Stimulated activated CD8-positive, alpha-beta memory T cell treated with anti-CD3 and anti-CD28 coated beads, Interleukin-7, amount 100 ng/mL, for 24 hours (primary cell): ENCODE results near the gene ADAM33.

Experiments
- DNase-seq: peaks from one replicate; pipeline ENCODE4 v3.0.0-alpha.2; 2020; ENCODE audit warnings: low read depth

Gene ADAM33

GRCh38 chr20:3706774-3707507, 25.1 kb upstream of the ADAM33 start:
- DNase-seq, result no peak

- no peak for DNase-seq
Measured at GRCh38 chr20:3705970-3706739, 24.3 kb upstream of the ADAM33 start.

- DNase-seq, result no peak
Measured at GRCh38 chr20:3705491-3705969, 23.7 kb upstream of the ADAM33 start.

DNA sequence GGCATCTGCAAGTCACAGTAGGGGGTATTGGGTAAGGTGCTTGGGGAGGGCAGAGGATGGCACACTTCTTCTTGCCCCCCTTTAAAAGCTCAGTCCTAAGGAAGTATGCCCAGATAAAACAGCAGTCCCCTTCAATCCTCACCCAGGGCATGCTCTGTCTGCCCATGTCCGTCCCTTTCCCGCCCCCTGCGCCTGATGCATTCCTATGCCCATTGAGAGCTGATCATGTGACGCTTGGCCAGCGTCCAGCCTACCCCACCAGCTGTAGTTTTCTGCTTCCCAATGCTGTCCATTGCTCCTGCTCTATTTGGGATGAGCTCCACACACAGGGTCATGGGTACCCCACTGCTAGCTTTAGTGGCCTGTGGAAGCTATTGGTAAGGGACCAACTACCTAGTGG, 22.3 kb upstream of the ADAM33 start:
- DNase-seq, result no peak

DNA sequence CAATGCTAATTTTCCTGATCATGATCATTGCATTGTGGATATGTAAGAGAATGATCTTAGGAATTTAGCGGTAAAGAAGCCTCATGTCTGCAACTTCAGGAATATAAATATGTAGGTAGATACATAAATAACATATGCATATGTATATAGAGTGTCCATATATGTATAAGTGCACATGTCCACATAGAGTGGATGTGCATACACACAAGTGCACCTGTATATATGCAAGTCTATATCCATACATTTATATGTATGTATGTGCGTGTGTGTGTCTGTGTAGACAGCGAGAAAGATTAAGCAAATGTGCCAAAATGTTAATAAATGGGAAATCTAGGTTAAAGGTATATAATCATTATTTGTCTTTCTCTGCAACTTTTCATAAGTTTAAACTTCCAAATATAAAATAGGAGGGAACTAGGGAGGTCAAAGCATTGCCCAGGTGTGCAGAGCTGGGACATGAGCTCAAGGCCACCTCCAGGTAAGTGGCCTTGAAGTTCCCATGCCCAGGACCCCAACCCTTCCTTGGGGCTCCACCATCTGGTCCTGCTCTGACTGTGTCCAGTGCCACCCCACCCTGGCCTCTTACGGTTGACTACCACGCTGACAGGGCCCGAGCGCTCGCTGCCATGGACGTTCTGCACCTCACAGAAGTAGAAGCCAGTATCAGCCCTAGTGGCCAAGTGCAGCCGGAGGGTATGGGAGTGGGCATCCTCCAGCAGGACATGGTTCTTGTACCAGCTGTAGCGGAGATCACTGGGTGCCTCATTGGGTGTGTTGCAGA, 21.0 kb upstream of the ADAM33 start:
- no peak for DNase-seq

GRCh38 chr20:3701061-3701998, 19.5 kb upstream of the ADAM33 start:
- no peak for DNase-seq

- no peak for DNase-seq
Measured at GRCh38 chr20:3699037-3699436, 17.2 kb upstream of the ADAM33 start.

DNA sequence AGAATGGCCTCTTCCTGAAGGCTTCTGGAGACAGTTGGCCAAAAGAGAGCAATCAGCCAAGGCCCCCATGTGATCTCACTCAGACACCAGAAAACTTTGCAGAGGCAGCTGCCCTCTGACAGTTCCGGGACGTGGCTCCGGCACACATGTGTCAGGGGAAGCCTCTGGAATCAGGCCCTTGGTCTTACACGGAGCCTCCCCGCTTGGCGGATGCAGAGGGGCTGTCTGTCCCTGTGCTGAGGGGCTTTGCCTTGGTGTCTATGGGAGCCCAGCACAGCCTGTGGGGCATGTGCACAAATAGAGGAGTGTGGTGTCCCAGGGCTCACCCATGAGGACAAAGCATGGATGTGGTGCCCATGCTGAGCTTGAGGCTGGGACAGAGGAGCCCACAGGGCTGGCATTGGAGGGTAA, 16.8 kb upstream of the ADAM33 start:
- DNase-seq, result no peak

DNA sequence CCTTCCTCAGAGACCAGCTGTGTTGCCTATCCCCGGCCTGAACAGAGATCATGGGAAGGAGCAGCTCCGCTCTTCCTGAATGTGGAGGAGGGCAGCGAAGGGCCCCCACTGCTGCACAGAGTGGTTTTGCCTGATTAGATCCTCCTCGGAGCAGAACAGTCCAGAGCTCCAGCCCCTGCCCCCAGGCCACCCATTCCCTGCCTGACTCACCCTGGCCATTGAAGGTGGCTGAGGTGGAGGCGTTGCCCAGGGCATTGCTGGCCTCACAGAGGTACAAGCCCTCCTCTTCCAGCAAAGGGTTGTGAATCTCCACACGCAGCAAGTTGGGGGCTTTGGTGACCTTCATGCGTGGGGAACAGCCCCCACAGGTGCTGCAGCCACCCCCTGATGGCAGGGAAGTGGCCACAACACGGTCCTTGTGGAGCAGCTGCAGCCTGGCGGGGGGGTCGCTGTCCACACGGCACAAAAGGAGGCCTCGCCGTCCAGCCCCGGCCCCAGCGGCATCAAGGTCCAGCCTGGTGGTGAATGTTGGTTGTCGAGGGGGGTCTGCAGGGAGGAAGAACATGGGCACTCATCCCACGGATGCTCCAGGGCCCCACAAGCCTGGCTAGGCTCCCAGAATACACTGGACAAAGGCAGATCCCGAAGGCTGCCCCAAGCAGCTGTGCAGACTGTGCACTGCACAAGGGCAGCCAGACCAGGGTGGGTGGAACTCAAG, 15.9 kb upstream of the ADAM33 start:
- DNase-seq, result no peak

DNA sequence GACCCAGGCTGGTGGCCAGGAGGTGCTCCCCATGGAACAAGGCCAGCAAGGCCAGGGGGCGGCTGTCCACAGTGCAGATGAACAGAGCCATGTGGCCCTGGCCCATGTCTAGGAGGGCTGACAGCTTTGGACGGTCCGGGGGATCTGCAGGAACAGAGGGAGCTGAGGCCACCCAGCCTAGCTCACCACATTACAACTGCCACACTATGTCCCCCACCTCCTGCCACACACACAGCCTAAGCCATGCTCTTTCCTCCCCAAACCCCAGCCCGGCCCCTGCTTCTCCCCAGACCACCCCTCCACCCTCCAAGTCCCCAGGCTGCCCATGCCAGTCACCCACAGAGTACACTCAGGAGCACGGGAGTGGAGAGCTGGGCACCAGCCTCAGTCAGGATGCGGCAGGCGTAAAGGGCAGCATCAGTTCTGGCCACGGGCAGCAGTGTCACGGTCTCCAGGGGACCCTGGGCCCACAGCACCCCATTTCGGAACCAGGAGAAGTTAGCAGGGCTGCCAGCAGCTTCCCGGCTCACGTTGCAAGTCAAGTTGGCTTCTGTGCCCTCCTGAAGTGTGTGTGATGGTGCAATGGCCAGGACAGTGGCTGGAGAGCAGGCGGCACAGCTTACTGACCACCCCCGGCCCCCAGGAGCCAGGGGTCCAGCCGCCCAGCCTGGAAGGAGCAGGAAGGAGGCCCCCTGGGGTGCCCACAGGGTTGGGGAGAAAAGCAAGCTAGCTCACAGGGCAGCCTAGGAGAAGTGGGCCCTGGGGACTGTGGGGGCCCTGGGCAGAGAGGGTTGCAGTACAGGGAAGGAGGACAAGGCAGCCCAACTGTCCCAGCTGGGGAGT, 15.2 kb upstream of the ADAM33 start:
- no peak for DNase-seq

- DNase-seq, result no peak
Measured at GRCh38 chr20:3696200-3696599, 14.4 kb upstream of the ADAM33 start.

- no peak for DNase-seq
Measured at GRCh38 chr20:3694864-3695263, 13.1 kb upstream of the ADAM33 start.

DNA sequence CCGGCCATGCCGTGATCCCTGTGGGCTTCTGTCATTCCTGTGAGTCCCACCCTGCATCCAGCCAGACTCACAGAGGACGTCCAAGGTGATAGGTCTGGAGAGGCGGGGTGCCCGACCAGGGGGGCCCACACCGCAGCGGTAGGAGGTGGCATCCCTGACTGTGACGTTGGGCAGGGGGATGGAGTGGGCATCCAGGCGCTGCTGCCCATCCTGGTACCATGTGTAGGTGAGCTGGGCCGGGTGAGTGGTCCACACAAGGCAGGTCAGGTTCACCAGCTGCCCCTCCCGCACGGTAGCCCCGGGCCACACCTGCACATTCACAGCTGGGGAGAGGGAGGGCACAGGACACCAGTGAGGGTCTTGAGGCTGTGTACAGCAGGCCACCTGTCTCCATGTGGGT, 11.6 kb upstream of the ADAM33 start:
- DNase-seq, result no peak

DNA sequence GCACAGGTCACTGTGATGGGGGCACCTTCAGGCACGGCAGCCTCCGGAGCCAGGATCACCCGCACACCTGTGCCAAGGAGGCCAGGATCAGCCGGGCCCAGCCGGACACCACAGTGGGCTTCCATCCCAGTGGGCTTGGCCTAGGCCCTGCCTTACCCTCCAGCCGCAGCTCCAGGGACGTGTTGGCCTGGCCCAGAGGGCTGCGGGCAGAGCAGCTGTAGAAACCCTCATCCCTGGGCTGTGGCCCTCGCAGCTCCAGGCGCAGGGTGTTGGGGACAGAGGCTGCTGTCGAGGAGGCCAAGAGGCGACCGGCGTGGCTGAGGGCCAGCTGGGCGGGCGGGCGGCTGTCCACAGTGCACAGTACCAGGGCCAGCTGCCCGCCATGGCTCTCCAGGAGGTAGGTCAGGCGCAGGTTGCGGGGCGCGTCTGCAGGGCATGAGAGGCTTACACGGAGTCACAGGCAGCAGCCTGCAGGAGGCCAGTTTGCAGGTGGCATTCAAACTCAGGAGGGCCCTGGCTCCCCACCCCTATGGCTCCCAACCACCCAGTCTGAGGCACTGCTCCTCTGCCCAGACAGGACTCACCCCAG, 11.0 kb upstream of the ADAM33 start:
- no peak for DNase-seq

DNA sequence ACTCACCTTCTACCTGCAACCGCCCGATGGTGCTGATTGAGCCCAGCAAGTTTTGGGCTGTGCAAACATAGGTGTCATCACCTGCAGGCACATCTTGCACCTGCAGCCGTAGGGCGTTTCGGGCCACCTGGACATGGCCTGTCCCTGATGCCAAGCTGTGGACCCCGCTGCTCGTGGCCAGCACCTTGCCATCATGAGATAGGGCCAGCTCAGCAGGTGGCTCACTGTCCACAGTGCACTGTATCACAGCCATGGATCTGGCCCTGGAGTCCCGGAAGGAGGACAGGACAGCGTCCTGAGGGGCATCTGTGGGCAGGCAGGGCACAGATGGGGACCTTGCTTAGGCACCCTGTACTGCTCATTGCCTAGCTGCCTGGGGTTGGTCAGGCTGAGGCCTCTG, 10.1 kb upstream of the ADAM33 start:
- DNase-seq, result no peak

- no peak for DNase-seq
Measured at GRCh38 chr20:3691306-3691705, 9.5 kb upstream of the ADAM33 start.

DNA sequence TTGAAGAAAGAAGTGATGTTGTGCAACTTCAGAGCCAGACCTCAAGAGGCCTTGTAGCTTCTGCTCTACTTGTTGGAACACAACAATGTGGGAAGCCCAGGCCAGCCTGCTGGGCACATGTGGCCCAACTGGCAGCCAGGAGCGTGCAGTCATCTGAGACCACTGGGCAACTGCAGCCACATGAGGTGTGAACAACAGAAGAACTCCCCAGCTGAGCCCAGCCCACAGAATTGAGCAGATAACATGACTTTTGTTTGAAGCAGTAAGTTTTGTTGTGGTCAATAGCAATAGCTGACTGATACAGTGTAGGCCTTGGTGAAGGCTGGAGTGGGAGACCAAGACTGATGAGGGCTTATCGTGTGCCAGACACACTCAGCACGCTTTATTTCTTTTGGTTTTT, 8.6 kb upstream of the ADAM33 start:
- DNase-seq, result no peak

GRCh38 chr20:3689978-3690377, 8.2 kb upstream of the ADAM33 start:
- no peak for DNase-seq

- DNase-seq, result no peak
Measured at GRCh38 chr20:3687655-3688054, 5.8 kb upstream of the ADAM33 start.

GRCh38 chr20:3686867-3687321, 5.1 kb upstream of the ADAM33 start:
- no peak for DNase-seq
